ENCODE data around the gene PCSK5.

PCSK5 gene

GRCh38 chr9:76177931-76178330 lies 287.5 kb downstream of the PCSK5 start:
- H3K27ac ChIP-seq (ENCODE audit: low read length), result no peak overlapping the region
- H3K4me1 ChIP-seq (ENCODE audit: insufficient read depth, low read length), result peaks cover 4% of the 10 kb centered on the region
- H3K9me3 ChIP-seq (ENCODE audit: insufficient read depth, low read depth, low read length), result no peaks in the 10 kb centered on the region
- peaks cover 3% of the 10 kb centered on the region for H3K36me3 ChIP-seq (ENCODE audit: insufficient read depth, low read depth, low read length)
- H3K27me3 ChIP-seq (ENCODE audit: insufficient read depth, low read length), result no peaks in the 10 kb centered on the region
- H3K9ac ChIP-seq (ENCODE audit: low read depth, low read length), result no peak overlapping the region
- H3K4me3 ChIP-seq (ENCODE audit: low read length), result no peak overlapping the region

GRCh38 chr9:76180541-76180940 lies 290.1 kb downstream of the PCSK5 start:
- Histone ChIP-seq H3K9ac (ENCODE audit: low read depth, low read length) (no peak overlapping the region), H3K27ac (ENCODE audit: low read length) (no peak overlapping the region), H3K4me1 (ENCODE audit: insufficient read depth, low read length) (peaks cover 4% of the 10 kb centered on the region), H3K36me3 (ENCODE audit: insufficient read depth, low read depth, low read length) (peaks cover 3% of the 10 kb centered on the region), H3K27me3 (ENCODE audit: insufficient read depth, low read length) (no peaks in the 10 kb centered on the region), H3K9me3 (ENCODE audit: insufficient read depth, low read depth, low read length) (no peaks in the 10 kb centered on the region), H3K4me3 (ENCODE audit: low read length) (no peak overlapping the region)

GRCh38 chr9:76181020-76181641 lies 290.7 kb downstream of the PCSK5 start:
- Histone ChIP-seq H3K4me3 (ENCODE audit: low read length) (no peak overlapping the region), H3K9ac (ENCODE audit: low read depth, low read length) (no peak overlapping the region)

GRCh38 chr9:76181781-76182180 lies 291.3 kb downstream of the PCSK5 start:
- H3K27ac ChIP-seq (ENCODE audit: low read length), result no peak overlapping the region
- H3K27me3 ChIP-seq (ENCODE audit: insufficient read depth, low read length), result no peaks in the 10 kb centered on the region

More at GRCh38 chr9:76181020-76181641, 290.7 kb downstream of the PCSK5 start:
- H3K4me1 ChIP-seq (ENCODE audit: insufficient read depth, low read length), result peaks cover 4% of the 10 kb centered on the region
- H3K9me3 ChIP-seq (ENCODE audit: insufficient read depth, low read depth, low read length), result no peaks in the 10 kb centered on the region
- H3K27me3 ChIP-seq (ENCODE audit: insufficient read depth, low read length), result no peaks in the 10 kb centered on the region
- peaks cover 3% of the 10 kb centered on the region; the same call in 1 of the 2 replicates for H3K36me3 ChIP-seq (ENCODE audit: insufficient read depth, low read depth, low read length)
- H3K27ac ChIP-seq (ENCODE audit: low read length), result no peak overlapping the region

GRCh38 chr9:76185432-76185831 lies 295.0 kb downstream of the PCSK5 start:
- no peaks in the 10 kb centered on the region for H3K27me3 ChIP-seq (ENCODE audit: insufficient read depth, low read length)
- no peak overlapping the region for H3K4me3 ChIP-seq (ENCODE audit: low read length)
- peaks cover 4% of the 10 kb centered on the region for H3K4me1 ChIP-seq (ENCODE audit: insufficient read depth, low read length)
- no peak overlapping the region for H3K9ac ChIP-seq (ENCODE audit: low read depth, low read length)
- H3K27ac ChIP-seq (ENCODE audit: low read length), result no peak overlapping the region
- peaks cover 3% of the 10 kb centered on the region; the same call in 1 of the 2 replicates for H3K36me3 ChIP-seq (ENCODE audit: insufficient read depth, low read depth, low read length)
- H3K9me3 ChIP-seq (ENCODE audit: insufficient read depth, low read depth, low read length), result no peaks in the 10 kb centered on the region

More at GRCh38 chr9:76181781-76182180, 291.3 kb downstream of the PCSK5 start:
- no peaks in the 10 kb centered on the region for H3K9me3 ChIP-seq (ENCODE audit: insufficient read depth, low read depth, low read length)
- no peak overlapping the region for H3K4me3 ChIP-seq (ENCODE audit: low read length)
- peaks cover 3% of the 10 kb centered on the region; the same call in 1 of the 2 replicates for H3K36me3 ChIP-seq (ENCODE audit: insufficient read depth, low read depth, low read length)
- peaks cover 4% of the 10 kb centered on the region for H3K4me1 ChIP-seq (ENCODE audit: insufficient read depth, low read length)
- H3K9ac ChIP-seq (ENCODE audit: low read depth, low read length), result no peak overlapping the region

GRCh38 chr9:76188286-76188685 lies 297.8 kb downstream of the PCSK5 start:
- Histone ChIP-seq H3K27ac (ENCODE audit: low read length) (no peak overlapping the region), H3K4me1 (ENCODE audit: insufficient read depth, low read length) (no peaks in the 10 kb centered on the region), H3K36me3 (ENCODE audit: insufficient read depth, low read depth, low read length) (no peaks in the 10 kb centered on the region; the same call in 1 of the 2 replicates), H3K4me3 (ENCODE audit: low read length) (no peak overlapping the region), H3K9me3 (ENCODE audit: insufficient read depth, low read depth, low read length) (no peaks in the 10 kb centered on the region), H3K27me3 (ENCODE audit: insufficient read depth, low read length) (no peaks in the 10 kb centered on the region), H3K9ac (ENCODE audit: low read depth, low read length) (no peak overlapping the region)

- H3K9me3 ChIP-seq (ENCODE audit: insufficient read depth, low read depth, low read length), result no peaks in the 10 kb centered on the region
- no peaks in the 10 kb centered on the region for H3K27me3 ChIP-seq (ENCODE audit: insufficient read depth, low read length)
- no peak overlapping the region for H3K4me3 ChIP-seq (ENCODE audit: low read length)
- no peaks in the 10 kb centered on the region for H3K4me1 ChIP-seq (ENCODE audit: insufficient read depth, low read length)
- H3K27ac ChIP-seq (ENCODE audit: low read length), result no peak overlapping the region
- H3K9ac ChIP-seq (ENCODE audit: low read depth, low read length), result no peak overlapping the region
- H3K36me3 ChIP-seq (ENCODE audit: insufficient read depth, low read depth, low read length), result no peaks in the 10 kb centered on the region; the same call in 1 of the 2 replicates
Measured at GRCh38 chr9:76188905-76189304, 298.4 kb downstream of the PCSK5 start.

GRCh38 chr9:76191493-76191892 lies 301.0 kb downstream of the PCSK5 start:
- Histone ChIP-seq H3K27me3 (ENCODE audit: insufficient read depth, low read length) (no peaks in the 10 kb centered on the region), H3K27ac (ENCODE audit: low read length) (no peak overlapping the region), H3K4me1 (ENCODE audit: insufficient read depth, low read length) (no peaks in the 10 kb centered on the region), H3K9me3 (ENCODE audit: insufficient read depth, low read depth, low read length) (no peaks in the 10 kb centered on the region), H3K4me3 (ENCODE audit: low read length) (no peak overlapping the region), H3K9ac (ENCODE audit: low read depth, low read length) (no peak overlapping the region; the same call in 1 of the 2 replicates), H3K36me3 (ENCODE audit: insufficient read depth, low read depth, low read length) (no peaks in the 10 kb centered on the region; the same call in 1 of the 2 replicates)

GRCh38 chr9:76192013-76192412 lies 301.5 kb downstream of the PCSK5 start:
- Histone ChIP-seq H3K27me3 (ENCODE audit: insufficient read depth, low read length) (no peaks in the 10 kb centered on the region), H3K9me3 (ENCODE audit: insufficient read depth, low read depth, low read length) (no peaks in the 10 kb centered on the region)

GRCh38 chr9:76194896-76195295 lies 304.4 kb downstream of the PCSK5 start:
- Histone ChIP-seq H3K4me3 (ENCODE audit: low read length) (no peak overlapping the region), H3K9ac (ENCODE audit: low read depth, low read length) (no peak overlapping the region), H3K4me1 (ENCODE audit: insufficient read depth, low read length) (no peaks in the 10 kb centered on the region), H3K27ac (ENCODE audit: low read length) (no peak overlapping the region), H3K9me3 (ENCODE audit: insufficient read depth, low read depth, low read length) (no peaks in the 10 kb centered on the region), H3K27me3 (ENCODE audit: insufficient read depth, low read length) (no peaks in the 10 kb centered on the region), H3K36me3 (ENCODE audit: insufficient read depth, low read depth, low read length) (no peaks in the 10 kb centered on the region; the same call in 1 of the 2 replicates)

More at GRCh38 chr9:76192013-76192412, 301.5 kb downstream of the PCSK5 start:
- no peak overlapping the region for H3K27ac ChIP-seq (ENCODE audit: low read length)
- no peak overlapping the region for H3K9ac ChIP-seq (ENCODE audit: low read depth, low read length)
- H3K4me3 ChIP-seq (ENCODE audit: low read length), result no peak overlapping the region
- H3K4me1 ChIP-seq (ENCODE audit: insufficient read depth, low read length), result no peaks in the 10 kb centered on the region
- H3K36me3 ChIP-seq (ENCODE audit: insufficient read depth, low read depth, low read length), result no peaks in the 10 kb centered on the region; the same call in 1 of the 2 replicates

- Histone ChIP-seq H3K27ac (ENCODE audit: low read length) (no peak overlapping the region), H3K36me3 (ENCODE audit: insufficient read depth, low read depth, low read length) (no peaks in the 10 kb centered on the region), H3K27me3 (ENCODE audit: insufficient read depth, low read length) (no peaks in the 10 kb centered on the region), H3K4me1 (ENCODE audit: insufficient read depth, low read length) (no peaks in the 10 kb centered on the region), H3K4me3 (ENCODE audit: low read length) (no peak overlapping the region), H3K9ac (ENCODE audit: low read depth, low read length) (no peak overlapping the region), H3K9me3 (ENCODE audit: insufficient read depth, low read depth, low read length) (no peaks in the 10 kb centered on the region)
Measured at GRCh38 chr9:76198336-76198735, 307.9 kb downstream of the PCSK5 start.

- Histone ChIP-seq H3K9ac (ENCODE audit: low read depth, low read length) (no peak overlapping the region), H3K9me3 (ENCODE audit: insufficient read depth, low read depth, low read length) (no peaks in the 10 kb centered on the region), H3K27ac (ENCODE audit: low read length) (no peak overlapping the region), H3K27me3 (ENCODE audit: insufficient read depth, low read length) (no peaks in the 10 kb centered on the region), H3K4me1 (ENCODE audit: insufficient read depth, low read length) (no peaks in the 10 kb centered on the region), H3K36me3 (ENCODE audit: insufficient read depth, low read depth, low read length) (no peaks in the 10 kb centered on the region), H3K4me3 (ENCODE audit: low read length) (no peak overlapping the region)
Measured at GRCh38 chr9:76200315-76200714, 309.8 kb downstream of the PCSK5 start.
